GM12878 (cell line): ENCODE data around the gene VPS16. TPM values are rescaled to one million over a fixed set of nuclear protein-coding genes. Genes with fewer than 3 reads are reported as not detected.
"Not testable (repeated sequence)": the region's sequence is repeated elsewhere in the genome, so short reads cannot be mapped to it uniquely, and the experiment has no call there.

ENCODE experiments used
- ATAC-seq: fragments of 200-7000 bp; cut with Tn5 transposase; 3 replicates; pipeline ENCODE4 v1.9.1; 2020; ENCODE audit warnings: mild to moderate bottlenecking, moderate library complexity
- BruUV-seq: library from RNA; stranded (reverse); fragments of 400-500 nt; replicated peaks from 2 replicates; lab custom pipeline; 2021; lab: Mats Ljungman, UMichigan
- CTCF ChIA-PET: fragments of 300-600 bp; sonication (Branson Sonifier 250); formaldehyde crosslinking; extraction: SDS; loops from one replicate; lab custom pipeline; 2021; ENCODE audit warnings: inconsistent platforms; lab: Yijun Ruan, JAX
- POLR2A ChIA-PET: fragments of 350-600 bp; formaldehyde crosslinking; extraction: SDS; loops from one replicate; lab custom pipeline; 2021; ENCODE audit warnings: inconsistent platforms; lab: Charles Lee
- RAD21 ChIA-PET: fragments of 300-600 bp; sonication (Branson Sonifier 250); formaldehyde crosslinking; loops from one replicate; lab custom pipeline; 2023; ENCODE audit warnings: antibody characterized with exemption; ENCODE audit not compliant: unreplicated experiment; lab: Charles Lee
- SMC1A ChIA-PET: fragments of 300-600 bp; sonication (Branson Sonifier 250); formaldehyde crosslinking; loops from one replicate; lab custom pipeline; 2023; ENCODE audit not compliant: unreplicated experiment, uncharacterized antibody; lab: Charles Lee
- DNase-seq: peaks from one replicate; pipeline ENCODE4 v3.0.0-alpha.2; 2011; ENCODE audit warnings: low read depth, low spot score
- FAIRE-seq: peaks from 3 replicates; lab custom pipeline; 2011; peaks lifted over from hg19 to GRCh38; lab: Jason Lieb, UNC
- H2AFZ ChIP-seq: 2 replicates; pipeline ENCODE4 v1.6.0; 2011; ENCODE audit warnings: low read depth, low read length, control low read depth; ENCODE audit not compliant: control insufficient read depth
- H3K27ac ChIP-seq: 2 replicates; pipeline ENCODE4 v1.5.1; 2011; ENCODE audit warnings: control low read depth; ENCODE audit not compliant: control insufficient read depth, insufficient read depth
- H3K27me3 ChIP-seq, 2 experiments: replicated peaks in 1 of 2; 2 replicates each; pipeline versions ENCODE4 v1.6.0 to v1.6.1; 2011; ENCODE audit warnings: low read length in 1 of 2; ENCODE audit not compliant: control insufficient read depth in 2 of 2, insufficient read depth in 2 of 2
- H3K36me3 ChIP-seq, 2 experiments: 2 replicates each; pipeline ENCODE4 v1.5.1; 2011; ENCODE audit warnings: low read length in 1 of 2; ENCODE audit not compliant: control insufficient read depth in 2 of 2, insufficient read depth in 2 of 2
- H3K4me1 ChIP-seq: 2 replicates; pipeline ENCODE4 v1.6.1; 2011; ENCODE audit warnings: mild to moderate bottlenecking, low read length, moderate library complexity, mixed read lengths; ENCODE audit not compliant: control insufficient read depth, insufficient read depth
- H3K4me2 ChIP-seq: 2 replicates; pipeline ENCODE4 v1.6.0; 2011; ENCODE audit warnings: control low read depth; ENCODE audit not compliant: control insufficient read depth, insufficient read depth
- H3K4me3 ChIP-seq: fragments of 200-600 bp; sonication (generic); 2 replicates; pipeline ENCODE4 v1.5.1; 2016
- H3K79me2 ChIP-seq: 2 replicates; pipeline ENCODE4 v1.6.0; 2011; ENCODE audit warnings: low read length; ENCODE audit not compliant: control insufficient read depth, insufficient read depth
- H3K9ac ChIP-seq: 2 replicates; pipeline ENCODE4 v1.8.0; 2011; ENCODE audit warnings: low read length, control low read depth, mixed read lengths; ENCODE audit not compliant: control insufficient read depth, insufficient read depth
- H3K9me3 ChIP-seq: replicated peaks from 3 replicates; pipeline ENCODE4 v1.5.1; 2011; ENCODE audit warnings: mild to moderate bottlenecking, low read length; ENCODE audit not compliant: control insufficient read depth, insufficient read depth
- H4K20me1 ChIP-seq: 2 replicates; pipeline ENCODE4 v1.6.0; 2011; ENCODE audit not compliant: control insufficient read depth, insufficient read depth
- BMI1 ChIP-seq: fragments of 450-650 bp; IDR thresholded peaks from 2 replicates; pipeline ENCODE4 v1.6.1; 2016; ENCODE audit warnings: mild to moderate bottlenecking, moderate library complexity, borderline replicate concordance
- FOXK2 ChIP-seq: fragments of 450-650 bp; IDR thresholded peaks from 2 replicates; pipeline ENCODE4 v1.6.1; 2017; ENCODE audit warnings: mild to moderate bottlenecking, moderate library complexity
- MEF2A ChIP-seq: IDR thresholded peaks from 2 replicates; pipeline ENCODE4 v1.6.1; 2011; ENCODE audit warnings: low read depth, mild to moderate bottlenecking, low read length, moderate library complexity; ENCODE audit not compliant: insufficient read depth
- RB1 ChIP-seq: fragments of 450-650 bp; formaldehyde crosslinking; IDR thresholded peaks from 2 replicates; pipeline ENCODE4 v1.6.1; 2017; ENCODE audit warnings: mild to moderate bottlenecking, borderline replicate concordance
- WGBS: methylation state at CpG from one replicate; pipeline ENCODE4 v1.1.6; 2016; ENCODE audit warnings: low lambda C conversion rate; ENCODE audit not compliant: insufficient replicate concordance, insufficient coverage; ENCODE audit errors: missing lambda C conversion rate; 5-methylcytosine and 5-hydroxymethylcytosine counted together
- in situ Hi-C: fragments of 300-500 bp; cut with MboI; formaldehyde crosslinking; loops from 9 replicates; pipeline ENCODE4 v1.14.3; 2018; ENCODE audit warnings: mixed read lengths
- intact Hi-C: fragments of 100-400 bp; cut with micrococcal nuclease; formaldehyde crosslinking; loops from one replicate; pipeline ENCODE4 v1.14.2; 2022; ENCODE audit not compliant: unreplicated experiment
- polyA plus RNA-seq, 11 experiments: library from polyadenylated mRNA; depleted of rRNA in 4 of 11; unstranded in 6 of 11; stranded (reverse) in 5 of 11; fragments of >200 nt; fragmentation: Nextera tagmentation in 4 of 11; fragmentation: Illumina TruSeq in 1 of 11; extraction: Ambion mirVana in 4 of 11; extraction: Trizol in 1 of 11; gene quantifications; 1 replicate in 1 of 11; 2 replicates in 10 of 11; pipeline versions ENCODE4 v1.2.1 to v1.2.3, GENCODE V29; 2011 to 2016; ENCODE audit warnings: inconsistent platforms in 2 of 11, missing spikeins in 2 of 11, low read depth in 1 of 11
- total RNA-seq, 4 experiments: library from RNA; depleted of rRNA in 3 of 4; stranded (reverse); fragments of >200 nt in 3 of 4; fragmentation: Illumina TruSeq in 1 of 4; extraction: Trizol in 1 of 4; gene quantifications; 2 replicates each; pipeline versions ENCODE4 v1.2.1 to v1.2.3, GENCODE V29; 2013 to 2021

The VPS16 gene
- total and polyA plus RNA-seq, 10 of the 15 experiments (the other 5 are each of a cell fraction or from before 2014, with no cell fraction given), result 8.4 to 37.5 (median 26.4) TPM

DNA sequence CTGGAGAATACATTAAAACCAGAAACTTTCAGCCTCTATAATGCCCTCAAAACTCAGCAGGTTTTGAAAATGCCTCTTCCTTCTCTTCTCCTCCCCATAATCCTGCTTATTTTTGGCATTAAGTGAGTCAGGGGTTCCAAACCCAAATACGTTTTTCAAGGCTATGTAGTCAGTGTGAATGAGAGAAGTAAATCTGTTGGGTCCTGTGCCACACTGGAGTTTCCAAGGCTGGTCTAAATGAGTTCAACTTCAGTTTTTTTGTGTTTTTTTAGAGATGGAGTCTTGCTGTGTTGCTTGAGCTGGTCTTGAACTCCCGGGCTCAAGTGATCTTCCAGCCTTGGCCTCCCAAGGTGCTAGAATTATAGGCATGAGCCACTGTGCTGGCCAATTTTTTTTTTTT is 53.7 kb downstream of the VPS16 start:
- H3K4me2 ChIP-seq, result no peak overlapping the region
- H3K9ac ChIP-seq, result no peak overlapping the region
- TF ChIP-seq BMI1, result no peak
- TF ChIP-seq MEF2A, result no peak
- no peak for TF ChIP-seq RB1
- TF ChIP-seq FOXK2, result no peak
- TF ChIP-seq, all 136 proteins: peak for 0
- intact Hi-C loops (no loop called here), in situ Hi-C loops (no loop called here)
- Histone ChIP-seq H3K27ac (no peak overlapping the region), H4K20me1 (no peaks in the 10 kb centered on the region), H3K4me1 (0 out of 2 replicates have a peak, but pooled peaks cover 5% of the 10 kb centered on the region), H3K79me2 (peaks cover 41% of the 10 kb centered on the region), H3K4me3 (no peak overlapping the region), H3K9me3 (peaks cover 4% of the 10 kb centered on the region), H3K27me3 (no peaks in the 10 kb centered on the region), H3K36me3 (no peaks in the 10 kb centered on the region), H2AFZ (no peak overlapping the region)
- ATAC-seq, result no peak
- no peak for FAIRE-seq
- ChIA-PET RAD21 (no interaction called here), SMC1A (no interaction called here), POLR2A (no interaction called here), CTCF (interaction anchor here (0.6 kb wide), 1 partner anchor 408 kb away, joined by 3 read pairs; no protein-coding TSS in a partner anchor)
- no peak for DNase-seq
- no TSS peak for BruUV-seq
- WGBS, result 100% methylated on average over 2 of the region's 2 CpGs

- H3K4me1 ChIP-seq, result peaks cover 11% of the 10 kb centered on the region
- BruUV-seq, result not testable (repeated sequence)
These were observed 54.6 kb downstream of the VPS16 start for GRCh38 chr20:2895154-2895553.

More at GRCh38 chr20:2895154-2895553, 54.6 kb downstream of the VPS16 start:
- intact Hi-C loops, ATAC-seq, H3K9ac ChIP-seq, H3K4me3 ChIP-seq, H3K27ac ChIP-seq, CTCF ChIA-PET, SMC1A ChIA-PET, H3K4me2 ChIP-seq, H3K9me3 ChIP-seq, in situ Hi-C loops, H2AFZ ChIP-seq, DNase-seq, H3K27me3 ChIP-seq, FAIRE-seq, RAD21 ChIA-PET, POLR2A ChIA-PET, H4K20me1 ChIP-seq, H3K36me3 ChIP-seq: not testable (repeated sequence)
- H3K79me2 ChIP-seq, result peaks cover 38% of the 10 kb centered on the region
- 81% methylated on average over 3 of the region's 3 CpGs for WGBS
